Activated CD8-positive, alpha-beta memory T cell treated with anti-CD3 and anti-CD28 coated beads, Interleukin-2, amount 10 ng/mL, durations not matched to agents 7 days and 5 days (primary cell): ENCODE measurements around the gene SPSB4. TPM values are rescaled to one million over a fixed set of nuclear protein-coding genes. Genes with fewer than 3 reads are reported as not detected.

Source experiments
- ATAC-seq: fragments of 150-1000 bp; cut with Tn5 transposase; one replicate; pipeline ENCODE4 v1.10.0; 2021; ENCODE audit warnings: moderate library complexity
- CTCF ChIA-PET: fragments of 350-600 bp; sonication (Branson Sonifier 250); formaldehyde crosslinking; loops from one replicate; lab custom pipeline; 2021; ENCODE audit warnings: antibody characterized with exemption; lab: Charles Lee
- DNase-seq: peaks from one replicate; pipeline ENCODE4 v3.0.0-alpha.2; 2020
- H3K27ac Mint-ChIP-seq: one replicate; pipeline ENCODE4 v1.8.0; 2021; ENCODE audit warnings: mild to moderate bottlenecking, mixed read lengths
- H3K27me3 Mint-ChIP-seq: one replicate; pipeline ENCODE4 v1.8.0; 2021; ENCODE audit warnings: mixed read lengths
- H3K36me3 Mint-ChIP-seq: one replicate; pipeline ENCODE4 v1.8.0; 2021; ENCODE audit warnings: mild to moderate bottlenecking, mixed read lengths
- H3K4me1 Mint-ChIP-seq: one replicate; pipeline ENCODE4 v1.8.0; 2021; ENCODE audit warnings: mixed read lengths
- H3K4me3 Mint-ChIP-seq: one replicate; pipeline ENCODE4 v1.8.0; 2021; ENCODE audit warnings: mild to moderate bottlenecking, moderate library complexity, mixed read lengths
- H3K9me3 Mint-ChIP-seq: one replicate; pipeline ENCODE4 v1.8.0; 2022; ENCODE audit warnings: low read depth, mixed read lengths
- total RNA-seq, 2 experiments: library from RNA; stranded (reverse); gene quantifications; one replicate each; pipeline ENCODE4 v1.2.3, GENCODE V29; 2021

The SPSB4 gene
- total RNA-seq, 2 experiments from 2014 or later: 0.28 TPM; not detected in 1

GRCh38 chr3:141096981-141097380, 45.8 kb downstream of the SPSB4 start:
- CTCF ChIA-PET: no interaction called here
- H3K27me3 Mint-ChIP-seq: no peaks in the 10 kb centered on the region
- peaks cover 1% of the 10 kb centered on the region for H3K4me1 Mint-ChIP-seq
- no peak overlapping the region for H3K27ac Mint-ChIP-seq
- ATAC-seq (no peak), DNase-seq (no peak)
- no peaks in the 10 kb centered on the region for H3K36me3 Mint-ChIP-seq
- no peaks in the 10 kb centered on the region for H3K9me3 Mint-ChIP-seq
- no peak overlapping the region for H3K4me3 Mint-ChIP-seq

GRCh38 chr3:141100112-141100511, 49.0 kb downstream of the SPSB4 start:
- ATAC-seq (no peak), DNase-seq (no peak)
- Mint-ChIP-seq H3K27me3 (no peaks in the 10 kb centered on the region), H3K4me3 (no peak overlapping the region), H3K9me3 (no peaks in the 10 kb centered on the region), H3K36me3 (no peaks in the 10 kb centered on the region), H3K4me1 (peaks cover 1% of the 10 kb centered on the region), H3K27ac (no peak overlapping the region)
- CTCF ChIA-PET: no interaction called here

GRCh38 chr3:141100531-141101320, 49.6 kb downstream of the SPSB4 start:
- Mint-ChIP-seq H3K9me3 (no peaks in the 10 kb centered on the region), H3K36me3 (no peaks in the 10 kb centered on the region), H3K4me1 (peaks cover 1% of the 10 kb centered on the region), H3K4me3 (no peak overlapping the region), H3K27ac (no peak overlapping the region), H3K27me3 (peaks cover under 1% of the 10 kb centered on the region)
- ATAC-seq: no peak
- no peak for DNase-seq
- CTCF ChIA-PET: no interaction called here

GRCh38 chr3:141102372-141102771, 51.2 kb downstream of the SPSB4 start:
- no peak for ATAC-seq

GRCh38 chr3:141103067-141103466, 51.9 kb downstream of the SPSB4 start:
- Mint-ChIP-seq H3K4me1 (peaks cover 1% of the 10 kb centered on the region), H3K9me3 (no peaks in the 10 kb centered on the region), H3K4me3 (no peak overlapping the region), H3K27ac (no peak overlapping the region), H3K36me3 (no peaks in the 10 kb centered on the region), H3K27me3 (peaks cover 2% of the 10 kb centered on the region)
- DNase-seq: no peak
- CTCF ChIA-PET: interaction anchor here (0.6 to 1.8 kb wide), 3 partner anchors 10 to 103 kb away, joined by 3 to 8 read pairs (median 5); no protein-coding TSS in a partner anchor
- no peak for ATAC-seq

More at GRCh38 chr3:141102372-141102771, 51.2 kb downstream of the SPSB4 start:
- H3K9me3 Mint-ChIP-seq: no peaks in the 10 kb centered on the region
- no peak for DNase-seq
- no peak overlapping the region for H3K4me3 Mint-ChIP-seq
- CTCF ChIA-PET: interaction anchor here (1.8 kb wide), 1 partner anchor 91 kb away, joined by 8 read pairs; no protein-coding TSS in a partner anchor
- H3K27ac Mint-ChIP-seq: no peak overlapping the region
- peaks cover 2% of the 10 kb centered on the region for H3K27me3 Mint-ChIP-seq
- H3K4me1 Mint-ChIP-seq: peaks cover 1% of the 10 kb centered on the region
- no peaks in the 10 kb centered on the region for H3K36me3 Mint-ChIP-seq

- H3K4me1 Mint-ChIP-seq: peaks cover 1% of the 10 kb centered on the region
- ATAC-seq: no peak
- no peaks in the 10 kb centered on the region for H3K9me3 Mint-ChIP-seq
- H3K27me3 Mint-ChIP-seq: peaks cover 2% of the 10 kb centered on the region
- no peak overlapping the region for H3K27ac Mint-ChIP-seq
- DNase-seq: no peak
- H3K36me3 Mint-ChIP-seq: no peaks in the 10 kb centered on the region
- CTCF ChIA-PET: interaction anchor here (1.1 to 1.8 kb wide), 3 partner anchors 10 to 103 kb away, joined by 5 to 8 read pairs (median 6); no protein-coding TSS in a partner anchor
- no peak overlapping the region for H3K4me3 Mint-ChIP-seq
Measured at GRCh38 chr3:141103503-141103902, 52.4 kb downstream of the SPSB4 start.

GRCh38 chr3:141104151-141104821, 53.1 kb downstream of the SPSB4 start:
- DNase-seq: no peak
- peaks cover 1% of the 10 kb centered on the region for H3K4me1 Mint-ChIP-seq
- no peak overlapping the region for H3K27ac Mint-ChIP-seq
- H3K9me3 Mint-ChIP-seq: no peaks in the 10 kb centered on the region
- H3K27me3 Mint-ChIP-seq: peaks cover 2% of the 10 kb centered on the region
- CTCF ChIA-PET: interaction anchor here (1.1 to 2.5 kb wide), 3 partner anchors 11 to 104 kb away, joined by 5 to 22 read pairs (median 6); no protein-coding TSS in a partner anchor
- H3K36me3 Mint-ChIP-seq: no peaks in the 10 kb centered on the region
- no peak for ATAC-seq
- H3K4me3 Mint-ChIP-seq: no peak overlapping the region

- Mint-ChIP-seq H3K9me3 (no peaks in the 10 kb centered on the region), H3K27ac (no peak overlapping the region), H3K4me3 (no peak overlapping the region), H3K4me1 (no peaks in the 10 kb centered on the region), H3K27me3 (peaks cover 10% of the 10 kb centered on the region), H3K36me3 (no peaks in the 10 kb centered on the region)
- DNase-seq (peak; percentile 77), ATAC-seq (peak; percentile 53)
- CTCF ChIA-PET: interaction anchor here (0.8 to 2.5 kb wide), 21 partner anchors 8 to 206 kb away, joined by 3 to 23 read pairs (median 4); no protein-coding TSS in a partner anchor
Measured at GRCh38 chr3:141105828-141106628, 54.9 kb downstream of the SPSB4 start.

GRCh38 chr3:141106842-141107241, 55.7 kb downstream of the SPSB4 start:
- CTCF ChIA-PET: interaction anchor here (1.2 to 2.1 kb wide), 2 partner anchors 106 to 207 kb away, joined by 3 to 23 read pairs; no protein-coding TSS in a partner anchor
- DNase-seq: no peak
- ATAC-seq: no peak
- no peak overlapping the region for H3K27ac Mint-ChIP-seq
- H3K27me3 Mint-ChIP-seq: peaks cover 11% of the 10 kb centered on the region
- H3K9me3 Mint-ChIP-seq: no peaks in the 10 kb centered on the region
- H3K4me1 Mint-ChIP-seq: no peaks in the 10 kb centered on the region
- H3K4me3 Mint-ChIP-seq: no peak overlapping the region
- no peaks in the 10 kb centered on the region for H3K36me3 Mint-ChIP-seq

- no peaks in the 10 kb centered on the region for H3K9me3 Mint-ChIP-seq
- ATAC-seq (no peak), DNase-seq (no peak)
- H3K4me3 Mint-ChIP-seq: no peak overlapping the region
- no peaks in the 10 kb centered on the region for H3K4me1 Mint-ChIP-seq
- CTCF ChIA-PET: no interaction called here
- H3K36me3 Mint-ChIP-seq: no peaks in the 10 kb centered on the region
- H3K27me3 Mint-ChIP-seq: peaks cover 12% of the 10 kb centered on the region
- no peak overlapping the region for H3K27ac Mint-ChIP-seq
Measured at GRCh38 chr3:141108039-141108438, 56.9 kb downstream of the SPSB4 start.

GRCh38 chr3:141109751-141110150, 58.6 kb downstream of the SPSB4 start:
- H3K9me3 Mint-ChIP-seq: no peaks in the 10 kb centered on the region
- no peaks in the 10 kb centered on the region for H3K36me3 Mint-ChIP-seq
- ATAC-seq: no peak
- CTCF ChIA-PET: interaction anchor here (1.0 to 1.1 kb wide), 2 partner anchors 82 to 98 kb away, joined by 3 read pairs; no protein-coding TSS in a partner anchor
- no peak overlapping the region for H3K27ac Mint-ChIP-seq
- no peak overlapping the region for H3K4me3 Mint-ChIP-seq
- H3K27me3 Mint-ChIP-seq: peaks cover 12% of the 10 kb centered on the region
- DNase-seq: no peak
- no peaks in the 10 kb centered on the region for H3K4me1 Mint-ChIP-seq

GRCh38 chr3:141110322-141110721, 59.2 kb downstream of the SPSB4 start:
- ATAC-seq (no peak), DNase-seq (peak; percentile 14)
- Mint-ChIP-seq H3K27me3 (peaks cover 12% of the 10 kb centered on the region), H3K36me3 (no peaks in the 10 kb centered on the region), H3K9me3 (no peaks in the 10 kb centered on the region), H3K27ac (no peak overlapping the region), H3K4me3 (no peak overlapping the region), H3K4me1 (no peaks in the 10 kb centered on the region)
- CTCF ChIA-PET: interaction anchor here (1.0 to 1.1 kb wide), 2 partner anchors 82 to 99 kb away, joined by 3 read pairs; no protein-coding TSS in a partner anchor
